Skeletal muscle tissue (tissue), 4 donors: ENCODE data around the gene DAO. TPM values are rescaled to one million over a fixed set of nuclear protein-coding genes. Genes with fewer than 3 reads are reported as not detected.

Experiments
- H3K27ac ChIP-seq: one replicate; pipeline ENCODE4 v1.7.0; 2013; ENCODE audit warnings: mild to moderate bottlenecking, low read depth, low read length, inconsistent platforms
- H3K27me3 ChIP-seq, 3 donors: one replicate each; pipeline ENCODE4 v1.7.0; 2013; ENCODE audit warnings: low read length in 3 of 3; ENCODE audit not compliant: control insufficient read depth in 3 of 3, insufficient read depth in 3 of 3
- H3K36me3 ChIP-seq, 3 donors: one replicate each; pipeline ENCODE4 v1.7.0; 2013; ENCODE audit warnings: low read length in 3 of 3; ENCODE audit not compliant: control insufficient read depth in 3 of 3, insufficient read depth in 3 of 3
- H3K4me1 ChIP-seq, 3 donors: one replicate each; pipeline ENCODE4 v1.7.0; 2013; ENCODE audit warnings: low read length in 3 of 3, mild to moderate bottlenecking in 3 of 3; ENCODE audit not compliant: control insufficient read depth in 3 of 3, insufficient read depth in 3 of 3
- H3K4me3 ChIP-seq, 3 donors: one replicate each; pipeline ENCODE4 v1.7.0; 2013; ENCODE audit warnings: low read length in 3 of 3
- H3K9ac ChIP-seq, 3 donors: one replicate each; pipeline ENCODE4 v1.7.0; 2013; ENCODE audit warnings: low read length in 3 of 3, mild to moderate bottlenecking in 3 of 3, moderate library complexity in 2 of 3, low read depth in 1 of 3
- H3K9me3 ChIP-seq, 3 donors: one replicate each; pipeline ENCODE4 v1.7.0; 2013; ENCODE audit warnings: low read length in 3 of 3; ENCODE audit not compliant: control insufficient read depth in 3 of 3
- total RNA-seq: library from RNA; depleted of rRNA; stranded (reverse); fragments of >200 nt; gene quantifications from one replicate; pipeline ENCODE4 v1.2.3, GENCODE V29; 2014
- donor health status: Osteomylitis.

The DAO gene
- total RNA-seq, 1 donor from 2014 or later: not detected

DNA sequence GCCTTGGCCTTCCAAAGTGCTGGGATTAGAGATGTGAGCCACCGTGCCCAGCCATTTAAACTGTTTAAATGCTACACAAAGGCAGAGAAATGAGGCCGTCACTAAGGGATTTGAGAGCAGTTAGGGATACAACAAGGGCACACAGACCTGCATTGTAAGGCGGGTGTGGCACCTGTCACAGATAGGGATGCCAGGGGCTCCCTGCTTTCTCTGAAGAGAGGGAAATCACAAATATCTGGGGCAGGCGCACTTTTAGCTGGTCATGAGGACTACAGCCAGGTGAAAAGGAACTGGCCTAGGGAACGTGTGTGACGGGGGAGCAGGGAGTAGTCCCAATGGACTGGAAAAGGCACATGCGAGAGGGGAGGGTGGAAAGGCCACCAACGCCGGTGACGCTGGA lies 32.2 kb upstream of the DAO start:
- no peaks in the 10 kb centered on the region for H3K9me3 ChIP-seq
- no peak overlapping the region for H3K4me3 ChIP-seq
- H3K27me3 ChIP-seq: no peaks in the 10 kb centered on the region
- peak overlapping the region; percentile 21 to 68 (median 23) for H3K9ac ChIP-seq
- H3K27ac ChIP-seq: peak overlapping the region; percentile 52
- H3K36me3 ChIP-seq: peaks cover 15 to 26% (median 19%) of the 10 kb centered on the region in 3 donors
- peaks cover 40 to 69% (median 59%) of the 10 kb centered on the region in 3 donors for H3K4me1 ChIP-seq

DNA sequence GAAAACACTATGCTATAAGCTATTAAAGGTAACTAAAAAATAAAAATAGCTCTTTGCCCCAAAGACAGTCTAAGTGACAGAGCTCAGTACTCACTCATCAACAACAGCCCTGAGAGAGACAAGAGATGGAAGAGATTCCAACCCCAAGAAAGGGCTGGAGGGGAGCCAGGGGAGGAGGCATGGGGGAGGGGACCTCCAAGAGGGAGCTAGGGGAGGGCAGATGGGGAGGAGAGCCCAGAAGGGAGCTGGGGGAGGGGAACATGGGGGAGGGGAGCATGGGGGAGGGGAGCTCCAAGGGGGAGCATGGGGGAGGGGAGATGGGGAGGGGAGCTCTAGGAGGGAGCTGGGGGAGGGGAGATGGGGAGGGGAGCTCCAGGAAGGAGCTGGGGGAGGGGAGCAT lies 30.2 kb upstream of the DAO start:
- peaks cover 8 to 24% (median 21%) of the 10 kb centered on the region in 3 donors for H3K36me3 ChIP-seq
- H3K4me1 ChIP-seq: peaks cover 51 to 72% (median 71%) of the 10 kb centered on the region in 3 donors
- no peaks in the 10 kb centered on the region for H3K9me3 ChIP-seq
- no peaks in the 10 kb centered on the region for H3K27me3 ChIP-seq
- no peak overlapping the region for H3K27ac ChIP-seq
- no peak overlapping the region for H3K4me3 ChIP-seq
- no peak overlapping the region for H3K9ac ChIP-seq

DNA sequence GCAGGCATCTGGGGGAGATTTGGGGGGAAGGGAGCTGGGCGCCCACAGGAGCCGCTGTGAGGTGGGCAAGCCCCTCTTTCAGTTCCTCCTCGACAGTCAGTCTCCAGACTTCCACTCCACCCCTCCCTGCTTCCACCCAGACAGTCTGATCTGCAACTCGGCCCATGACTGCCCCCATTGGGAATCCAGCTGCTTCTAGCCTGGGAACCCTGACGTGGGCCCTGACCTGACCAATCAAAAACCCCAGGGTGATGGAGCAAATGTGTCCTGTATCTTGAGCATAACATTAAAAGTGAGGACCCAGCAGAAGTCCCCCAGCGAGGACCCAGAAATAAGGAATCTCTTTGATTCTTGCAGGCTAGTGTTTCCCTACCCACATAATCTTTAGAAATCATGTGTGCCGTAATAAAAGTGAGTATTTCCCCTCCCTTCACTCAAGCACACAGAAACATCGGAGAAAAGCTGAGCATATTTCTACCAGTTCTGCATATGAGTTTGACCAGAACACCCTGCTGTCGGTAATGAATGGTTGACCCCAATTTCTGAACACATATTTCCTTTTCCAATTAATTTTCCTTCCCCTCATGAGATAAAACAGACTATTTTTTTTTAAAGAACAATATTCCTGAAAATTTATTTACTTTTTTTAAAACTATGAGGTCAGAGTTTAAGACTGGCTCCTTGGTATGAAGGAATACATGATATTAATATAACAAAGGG lies 28.9 kb upstream of the DAO start:
- Histone ChIP-seq H3K9ac (peak overlapping the region in 1 of 3 donors; percentile 6), H3K27ac (peak overlapping the region; percentile 94), H3K27me3 (no peaks in the 10 kb centered on the region), H3K9me3 (no peaks in the 10 kb centered on the region), H3K36me3 (peaks cover 8 to 19% (median 18%) of the 10 kb centered on the region in 3 donors), H3K4me1 (peaks cover 51 to 75% (median 74%) of the 10 kb centered on the region in 3 donors), H3K4me3 (no peak overlapping the region)

DNA sequence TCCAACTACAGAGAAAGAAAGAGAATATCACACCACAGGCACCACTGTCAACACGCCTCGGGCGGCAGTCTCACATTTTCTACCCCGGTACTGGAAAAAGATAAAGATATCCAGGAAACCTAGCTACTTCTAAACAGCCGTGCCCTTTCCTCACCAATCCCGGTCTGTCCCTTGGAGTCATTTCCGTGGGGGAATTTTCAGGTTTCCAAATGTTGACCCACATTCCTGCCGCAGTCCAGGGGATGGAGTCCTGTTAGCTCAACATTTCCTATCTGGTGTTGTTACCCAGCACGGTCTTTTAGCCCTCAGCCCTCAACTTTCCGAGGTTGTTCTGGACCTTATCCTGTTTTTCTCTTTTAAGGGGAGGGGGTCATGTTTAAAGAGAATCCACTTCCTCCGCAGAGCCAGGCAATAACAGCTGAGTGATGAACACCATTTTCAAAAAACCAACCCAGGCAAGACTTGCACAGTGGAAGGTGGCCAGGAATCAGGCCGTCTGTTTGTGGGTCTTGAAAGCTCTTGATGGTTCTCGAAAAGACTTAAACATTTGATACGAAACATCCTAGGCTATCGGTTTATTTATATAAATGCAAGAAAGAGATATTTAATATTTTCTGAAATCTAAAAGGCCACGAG lies 27.1 kb upstream of the DAO start:
- Histone ChIP-seq H3K9me3 (no peaks in the 10 kb centered on the region), H3K36me3 (peaks cover 8 to 20% (median 13%) of the 10 kb centered on the region in 3 donors), H3K4me1 (peaks cover 37 to 67% (median 65%) of the 10 kb centered on the region in 3 donors), H3K27ac (peak overlapping the region; percentile 94), H3K4me3 (peak overlapping the region in 1 of 3 donors; percentile 22), H3K9ac (peak overlapping the region in 2 of 3 donors; percentile 58 to 68), H3K27me3 (no peaks in the 10 kb centered on the region)

DNA sequence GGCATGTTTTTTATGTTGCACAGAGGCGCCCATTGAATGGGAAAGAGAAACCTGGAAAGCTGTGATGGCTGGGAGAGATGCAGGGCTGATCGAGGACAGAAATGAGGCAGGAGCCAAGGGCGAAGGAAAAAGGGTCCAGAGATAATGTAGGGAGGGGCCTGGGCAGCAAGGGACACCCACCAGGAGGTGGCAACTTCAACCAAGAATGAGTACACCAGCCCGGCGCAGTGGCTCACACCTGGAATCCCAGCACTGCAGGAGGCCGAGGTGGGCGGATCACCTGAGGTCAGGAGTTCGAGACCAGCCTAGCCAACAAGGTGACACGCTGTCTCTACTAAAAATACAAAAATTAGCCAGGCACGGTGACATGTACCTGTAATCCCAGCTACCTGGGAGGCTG lies 26.5 kb upstream of the DAO start:
- H3K9ac ChIP-seq: peak overlapping the region; percentile 20 to 68 (median 65)
- H3K4me1 ChIP-seq: peaks cover 38 to 65% (median 64%) of the 10 kb centered on the region in 3 donors
- peak overlapping the region; percentile 94 for H3K27ac ChIP-seq
- peaks cover 5 to 13% (median 8%) of the 10 kb centered on the region in 3 donors for H3K36me3 ChIP-seq
- H3K4me3 ChIP-seq: no peak overlapping the region
- H3K9me3 ChIP-seq: no peaks in the 10 kb centered on the region
- no peaks in the 10 kb centered on the region for H3K27me3 ChIP-seq

DNA sequence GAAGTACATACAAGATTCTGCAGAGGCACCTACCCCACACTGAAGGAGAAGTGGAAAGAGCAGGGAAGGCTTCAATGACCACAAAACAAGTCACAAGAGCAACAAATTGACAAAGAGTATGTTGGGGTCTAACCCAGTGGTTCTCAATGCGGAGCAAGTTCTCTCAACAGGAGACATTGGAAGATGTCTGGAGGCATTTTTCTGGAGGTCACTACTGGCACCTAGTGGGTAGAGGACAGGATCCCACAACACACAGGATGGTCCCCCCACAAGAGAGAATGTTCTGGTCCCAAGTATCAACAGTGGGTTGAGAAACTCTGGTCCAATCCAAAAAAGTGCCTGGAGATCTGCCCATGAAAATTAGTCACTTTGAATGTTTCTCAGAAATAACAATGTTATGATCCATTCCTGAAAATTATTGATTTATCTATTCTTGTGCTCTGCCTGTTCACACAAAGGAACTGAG lies 25.9 kb upstream of the DAO start:
- Histone ChIP-seq H3K27me3 (no peaks in the 10 kb centered on the region), H3K4me1 (peaks cover 42 to 64% (median 60%) of the 10 kb centered on the region in 3 donors), H3K9ac (peak overlapping the region; percentile 50 to 68 (median 57)), H3K36me3 (peaks cover 0 to 9% (median 4%) of the 10 kb centered on the region in 3 donors), H3K27ac (peak overlapping the region; percentile 94), H3K9me3 (no peaks in the 10 kb centered on the region), H3K4me3 (no peak overlapping the region)

DNA sequence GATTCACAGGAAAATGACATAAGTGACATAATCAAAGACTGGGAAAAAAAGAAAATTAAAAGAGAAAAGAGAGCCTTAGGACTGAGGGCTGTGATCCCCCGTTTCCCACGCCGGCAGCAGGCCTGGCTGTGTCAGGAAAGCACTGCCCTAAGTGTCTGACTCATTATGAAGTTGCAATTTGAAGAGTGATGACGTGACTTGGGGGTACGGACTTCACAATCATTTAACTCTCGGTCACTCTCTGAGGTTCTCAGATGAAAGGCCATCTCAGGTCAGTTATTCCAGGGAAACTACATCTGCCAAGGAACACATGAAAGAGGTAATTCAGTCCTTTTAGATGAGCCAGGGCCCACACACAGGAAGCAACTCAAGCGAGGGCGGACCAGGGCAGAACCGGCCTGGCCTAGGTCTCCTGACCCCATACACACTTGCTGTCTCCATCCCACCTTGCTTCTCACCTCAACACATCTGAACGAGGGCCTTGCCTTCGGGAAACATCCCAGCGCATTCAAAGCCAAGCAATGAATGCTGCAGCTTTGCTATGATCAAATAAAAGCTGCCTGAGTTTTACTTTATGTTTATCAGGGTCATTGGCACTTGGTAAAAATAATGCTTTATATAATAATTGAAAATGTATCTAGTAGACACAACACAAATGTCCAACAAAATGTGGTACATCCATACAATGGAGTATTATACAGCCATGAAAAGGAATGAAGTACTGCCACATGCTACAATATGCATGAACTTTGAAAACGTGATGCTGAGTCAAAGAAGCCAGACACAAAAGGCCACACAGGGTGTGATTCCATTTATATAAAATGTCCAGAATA lies 25.2 kb upstream of the DAO start:
- Histone ChIP-seq H3K9ac (peak overlapping the region; percentile 50 to 68 (median 57)), H3K36me3 (peaks cover 0 to 9% (median 4%) of the 10 kb centered on the region in 3 donors), H3K9me3 (no peaks in the 10 kb centered on the region), H3K4me3 (peak overlapping the region in 1 of 3 donors; percentile 14), H3K27me3 (no peaks in the 10 kb centered on the region), H3K4me1 (peaks cover 40 to 61% (median 60%) of the 10 kb centered on the region in 3 donors), H3K27ac (peak overlapping the region; percentile 94)

DNA sequence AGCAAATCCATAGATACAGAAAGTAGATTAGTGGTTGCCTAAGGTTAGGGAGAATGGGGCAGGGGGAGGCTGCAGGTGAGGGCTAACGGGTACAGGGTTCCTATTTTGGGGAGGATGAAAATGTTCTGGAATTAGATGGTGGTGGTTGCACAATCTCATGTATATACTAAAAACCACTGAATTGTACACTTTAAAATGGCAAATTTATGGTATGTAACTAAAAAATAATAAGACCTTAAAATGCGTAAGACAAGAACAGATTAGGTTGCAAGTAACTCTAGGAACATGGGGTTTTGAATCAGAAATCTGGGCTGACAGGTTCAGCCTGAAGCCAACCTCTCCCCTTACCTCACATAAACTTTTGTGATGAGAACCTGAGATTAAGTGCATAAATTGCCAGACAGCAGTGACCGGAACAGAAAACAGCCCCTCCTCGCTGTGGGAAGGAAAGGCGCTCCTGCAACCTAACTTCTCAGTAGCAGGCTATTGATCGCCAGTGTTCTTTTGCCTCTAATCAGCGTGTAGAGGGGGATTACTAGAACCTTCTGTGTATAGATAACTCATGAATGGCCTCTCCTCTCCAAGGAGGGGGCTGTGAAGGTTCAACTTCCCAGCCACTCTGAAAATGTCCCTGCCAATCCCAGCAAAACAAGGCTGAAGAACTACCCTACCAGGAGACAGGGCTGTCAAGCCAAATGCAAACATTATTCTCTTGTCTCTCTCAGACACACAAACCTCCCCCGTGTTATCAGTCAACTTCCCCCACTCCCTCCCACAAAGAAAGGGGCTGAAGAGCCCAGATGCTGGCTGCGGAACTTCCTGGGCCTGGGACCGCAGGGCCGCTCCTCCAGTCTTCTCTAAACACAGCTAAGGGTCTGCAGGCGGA lies 24.4 kb upstream of the DAO start:
- peak overlapping the region; percentile 94 for H3K27ac ChIP-seq
- H3K9me3 ChIP-seq: no peaks in the 10 kb centered on the region
- peak overlapping the region; percentile 83 to 99 (median 86) for H3K4me3 ChIP-seq
- no peaks in the 10 kb centered on the region for H3K27me3 ChIP-seq
- peaks cover 40 to 61% (median 60%) of the 10 kb centered on the region in 3 donors for H3K4me1 ChIP-seq
- peaks cover 0 to 9% (median 4%) of the 10 kb centered on the region in 3 donors for H3K36me3 ChIP-seq
- peak overlapping the region; percentile 86 to 100 (median 99) for H3K9ac ChIP-seq

DNA sequence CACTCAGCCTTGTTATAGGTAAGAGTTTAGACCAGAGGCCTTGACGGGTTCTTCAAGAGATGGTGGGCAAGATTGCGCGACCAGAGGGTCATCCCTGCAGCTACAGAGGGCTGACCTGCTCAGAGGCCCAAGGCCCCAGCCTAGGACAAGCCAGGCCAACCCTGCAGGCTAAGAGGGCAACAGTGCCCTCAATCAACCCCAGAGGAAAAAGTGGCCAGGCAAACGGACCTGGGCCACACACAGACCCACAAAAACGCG lies 23.8 kb upstream of the DAO start:
- Histone ChIP-seq H3K27ac (peak overlapping the region; percentile 94), H3K36me3 (peaks cover 0 to 9% (median 4%) of the 10 kb centered on the region in 3 donors), H3K9ac (peak overlapping the region; percentile 86 to 100 (median 99)), H3K9me3 (no peaks in the 10 kb centered on the region), H3K27me3 (no peaks in the 10 kb centered on the region), H3K4me3 (peak overlapping the region; percentile 83 to 99 (median 86)), H3K4me1 (peaks cover 38 to 58% (median 57%) of the 10 kb centered on the region in 3 donors)
